Keratinocyte (primary cell): ENCODE results near the gene OAS3. TPM values are rescaled to one million over a fixed set of nuclear protein-coding genes. Genes with fewer than 3 reads are reported as not detected.

Experiments used
- DNase-seq: peaks from one replicate; pipeline ENCODE4 v3.0.0-alpha.2; 2011; ENCODE audit warnings: low read depth, missing footprints, low spot score
- FAIRE-seq: peaks from 2 replicates; lab custom pipeline; 2011; peaks lifted over from hg19 to GRCh38; lab: Jason Lieb, UNC
- H2AFZ ChIP-seq: 2 replicates; pipeline ENCODE4 v1.6.0; 2012; ENCODE audit warnings: low read length, control low read depth, inconsistent platforms; ENCODE audit not compliant: control insufficient read depth
- H3K27ac ChIP-seq: 2 replicates; pipeline ENCODE4 v1.5.1; 2011; ENCODE audit warnings: low read length; ENCODE audit not compliant: control insufficient read depth, insufficient read depth
- H3K27me3 ChIP-seq: 3 replicates; pipeline ENCODE4 v1.6.0; 2011; ENCODE audit warnings: low read length; ENCODE audit not compliant: control insufficient read depth, insufficient read depth; ENCODE audit errors: extremely low read depth
- H3K36me3 ChIP-seq, 2 experiments: 2 replicates in 1 of 2; 3 replicates in 1 of 2; pipeline ENCODE4 v1.5.1; 2011; ENCODE audit warnings: low read length in 2 of 2, mild to moderate bottlenecking in 1 of 2; ENCODE audit not compliant: control insufficient read depth in 2 of 2, insufficient read depth in 2 of 2; ENCODE audit errors: extremely low read depth in 1 of 2
- H3K4me1 ChIP-seq: 3 replicates; pipeline ENCODE4 v1.5.1; 2011; ENCODE audit warnings: low read length; ENCODE audit not compliant: control insufficient read depth, insufficient read depth; ENCODE audit errors: extremely low read depth
- H3K4me2 ChIP-seq: 3 replicates; pipeline ENCODE4 v1.6.0; 2011; ENCODE audit warnings: low read depth, low read length; ENCODE audit not compliant: control insufficient read depth, insufficient read depth; ENCODE audit errors: extremely low read depth
- H3K4me3 ChIP-seq, 3 experiments: fragments of 200-600 bp in 1 of 3; sonication (generic) in 1 of 3; 2 replicates in 2 of 3; 3 replicates in 1 of 3; pipeline ENCODE4 v1.5.1; 2011 to 2016; ENCODE audit warnings: low read length in 3 of 3, mild to moderate bottlenecking in 3 of 3, control low read depth in 2 of 3, inconsistent platforms in 1 of 3, low read depth in 1 of 3, mixed read lengths in 1 of 3, mixed run types in 1 of 3, moderate library complexity in 1 of 3; ENCODE audit not compliant: control insufficient read depth in 2 of 3, insufficient read depth in 2 of 3; ENCODE audit errors: extremely low read depth in 1 of 3
- H3K79me2 ChIP-seq: 2 replicates; pipeline ENCODE4 v1.6.0; 2012; ENCODE audit warnings: low read length; ENCODE audit not compliant: control insufficient read depth, insufficient read depth
- H3K9ac ChIP-seq: 3 replicates; pipeline ENCODE4 v1.6.0; 2011; ENCODE audit warnings: low read length; ENCODE audit not compliant: control insufficient read depth, insufficient read depth; ENCODE audit errors: extremely low read depth
- H3K9me1 ChIP-seq: 3 replicates; pipeline ENCODE4 v1.6.0; 2011; ENCODE audit warnings: low read length; ENCODE audit not compliant: control insufficient read depth, insufficient read depth; ENCODE audit errors: extremely low read depth
- H3K9me3 ChIP-seq: 2 replicates; pipeline ENCODE4 v1.5.1; 2012; ENCODE audit warnings: low read depth, low read length; ENCODE audit not compliant: control insufficient read depth
- H4K20me1 ChIP-seq: 3 replicates; pipeline ENCODE4 v1.6.0; 2011; ENCODE audit warnings: low read length; ENCODE audit not compliant: control insufficient read depth, insufficient read depth; ENCODE audit errors: extremely low read depth
- EZH2 ChIP-seq: IDR thresholded peaks from one replicate; pipeline ENCODE4 v1.6.1; 2012; ENCODE audit warnings: inconsistent platforms, mild to moderate bottlenecking, low read length, moderate library complexity
- dilution Hi-C: fragments of 300-500 bp; cut with MboI; formaldehyde crosslinking; loops from one replicate; pipeline ENCODE4 v1.7.0; 2020; ENCODE audit warnings: low sequenced_read_pairs; ENCODE audit not compliant: extremely low pct_ligation_motif_present
- polyA plus RNA-seq, 5 experiments: library from polyadenylated mRNA; depleted of rRNA in 3 of 5; stranded (reverse) in 3 of 5; stranded (forward) in 1 of 5; unstranded in 1 of 5; fragments of >200 nt; gene quantifications; 1 replicate in 1 of 5; 2 replicates in 3 of 5; 3 replicates in 1 of 5; pipeline versions ENCODE4 v1.2.1 to v1.2.3, GENCODE V29; 2011 to 2012; ENCODE audit warnings: missing spikeins in 2 of 5, low read depth in 1 of 5, low replicate concordance in 1 of 5
- TF ChIP-seq, protein P1 (sequence below), 3 experiments: IDR thresholded peaks in 1 of 3; conservative IDR thresholded peaks in 1 of 3; optimal IDR thresholded peaks in 1 of 3; 2 replicates in 2 of 3; 3 replicates in 1 of 3; pipeline versions ENCODE3 to v1.5.1; 2011; ENCODE audit warnings: low read length in 3 of 3, mild to moderate bottlenecking in 3 of 3, moderate library complexity in 2 of 3, control low read depth in 1 of 3, inconsistent platforms in 1 of 3; ENCODE audit not compliant: insufficient read depth in 2 of 3; ENCODE audit errors: extremely low read depth in 1 of 3

OAS3 gene
- polyA plus RNA-seq, 1 donor (not counting 4 experiments of a cell fraction or from before 2014, with no cell fraction given), result 59.2 TPM

DNA sequence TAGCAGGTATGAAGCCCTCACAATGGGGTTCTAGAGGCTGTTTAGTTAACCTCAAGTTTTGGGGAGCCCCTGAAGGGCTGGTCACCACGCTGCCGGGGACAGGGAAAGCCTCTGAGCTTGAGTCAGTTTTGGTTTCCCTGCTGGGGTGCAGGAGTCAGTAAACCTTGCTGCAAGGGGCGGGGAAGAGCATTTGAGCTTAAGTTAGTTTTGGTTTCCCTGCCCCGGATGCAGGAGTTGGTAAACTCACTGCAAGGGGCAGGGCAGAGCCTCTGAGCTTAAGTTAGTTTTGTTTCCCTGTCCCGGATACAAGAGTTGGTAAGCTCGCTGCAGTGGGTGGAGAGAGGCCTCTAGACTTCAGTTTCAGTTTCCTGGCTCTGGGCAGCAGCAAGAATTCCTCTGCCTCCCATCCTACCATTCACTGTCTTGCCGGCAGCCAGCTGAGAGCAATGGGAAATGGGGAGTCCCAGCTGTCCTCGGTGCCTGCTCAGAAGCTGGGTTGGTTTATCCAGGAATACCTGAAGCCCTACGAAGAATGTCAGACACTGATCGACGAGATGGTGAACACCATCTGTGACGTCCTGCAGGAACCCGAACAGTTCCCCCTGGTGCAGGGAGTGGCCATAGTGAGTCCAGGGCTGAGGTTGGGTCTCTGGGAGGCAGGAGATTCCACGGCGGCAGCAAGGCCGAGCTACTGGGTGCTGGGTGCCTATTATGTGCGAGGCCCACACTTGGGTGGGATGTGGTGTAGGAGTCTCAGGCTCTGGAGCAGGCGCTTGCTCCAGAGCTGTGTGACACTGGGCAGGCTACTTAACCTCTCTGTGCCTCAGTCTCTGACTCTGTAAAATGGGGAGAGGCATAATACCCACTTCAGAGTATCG, 40.1 kb downstream of the OAS3 start, which contains the start of gene OAS2:
OAS2 (plus strand) TSS at position 357 of the 878 bp plus-strand sequence; CDS start at position 447, 90 bp downstream.
- peaks cover 19% of the 10 kb centered on the region for H3K4me1 ChIP-seq
- peak within 1 kb of the TSS; percentile 78 for H3K9ac ChIP-seq
- no peaks in the 10 kb centered on the region for H3K27me3 ChIP-seq
- peak within 1 kb of the TSS; percentile 89 for H2AFZ ChIP-seq
- peak; percentile 44 for DNase-seq
- peak within 1 kb of the TSS; percentile 76 for H3K27ac ChIP-seq
- peak within 1 kb of the TSS; percentile 48 to 77 (median 71) for H3K4me3 ChIP-seq
- TF ChIP-seq, protein P1, sequence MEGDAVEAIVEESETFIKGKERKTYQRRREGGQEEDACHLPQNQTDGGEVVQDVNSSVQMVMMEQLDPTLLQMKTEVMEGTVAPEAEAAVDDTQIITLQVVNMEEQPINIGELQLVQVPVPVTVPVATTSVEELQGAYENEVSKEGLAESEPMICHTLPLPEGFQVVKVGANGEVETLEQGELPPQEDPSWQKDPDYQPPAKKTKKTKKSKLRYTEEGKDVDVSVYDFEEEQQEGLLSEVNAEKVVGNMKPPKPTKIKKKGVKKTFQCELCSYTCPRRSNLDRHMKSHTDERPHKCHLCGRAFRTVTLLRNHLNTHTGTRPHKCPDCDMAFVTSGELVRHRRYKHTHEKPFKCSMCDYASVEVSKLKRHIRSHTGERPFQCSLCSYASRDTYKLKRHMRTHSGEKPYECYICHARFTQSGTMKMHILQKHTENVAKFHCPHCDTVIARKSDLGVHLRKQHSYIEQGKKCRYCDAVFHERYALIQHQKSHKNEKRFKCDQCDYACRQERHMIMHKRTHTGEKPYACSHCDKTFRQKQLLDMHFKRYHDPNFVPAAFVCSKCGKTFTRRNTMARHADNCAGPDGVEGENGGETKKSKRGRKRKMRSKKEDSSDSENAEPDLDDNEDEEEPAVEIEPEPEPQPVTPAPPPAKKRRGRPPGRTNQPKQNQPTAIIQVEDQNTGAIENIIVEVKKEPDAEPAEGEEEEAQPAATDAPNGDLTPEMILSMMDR (optimal IDR thresholded peaks at IDR 0.05 in 1 of 3, IDR thresholded peaks at IDR 0.05 in 1 of 3, conservative IDR thresholded peaks at IDR 0.05 in 1 of 3; ENCODE audit: extremely low read depth in 1 of 3, insufficient read depth in 2 of 3, low read length in 3 of 3), result no peak
- no peak for TF ChIP-seq EZH2
- no peaks in the 10 kb centered on the region for H3K36me3 ChIP-seq
- H3K9me1 ChIP-seq, result no peaks in the 10 kb centered on the region
- peaks cover 44% of the 10 kb centered on the region for H3K79me2 ChIP-seq
- FAIRE-seq, result peak; percentile 80
- peak within 1 kb of the TSS; percentile 92 for H3K4me2 ChIP-seq
- H4K20me1 ChIP-seq, result no peaks in the 10 kb centered on the region
- H3K9me3 ChIP-seq, result no peaks in the 10 kb centered on the region
- dilution Hi-C loops, result no loop called here

DNA sequence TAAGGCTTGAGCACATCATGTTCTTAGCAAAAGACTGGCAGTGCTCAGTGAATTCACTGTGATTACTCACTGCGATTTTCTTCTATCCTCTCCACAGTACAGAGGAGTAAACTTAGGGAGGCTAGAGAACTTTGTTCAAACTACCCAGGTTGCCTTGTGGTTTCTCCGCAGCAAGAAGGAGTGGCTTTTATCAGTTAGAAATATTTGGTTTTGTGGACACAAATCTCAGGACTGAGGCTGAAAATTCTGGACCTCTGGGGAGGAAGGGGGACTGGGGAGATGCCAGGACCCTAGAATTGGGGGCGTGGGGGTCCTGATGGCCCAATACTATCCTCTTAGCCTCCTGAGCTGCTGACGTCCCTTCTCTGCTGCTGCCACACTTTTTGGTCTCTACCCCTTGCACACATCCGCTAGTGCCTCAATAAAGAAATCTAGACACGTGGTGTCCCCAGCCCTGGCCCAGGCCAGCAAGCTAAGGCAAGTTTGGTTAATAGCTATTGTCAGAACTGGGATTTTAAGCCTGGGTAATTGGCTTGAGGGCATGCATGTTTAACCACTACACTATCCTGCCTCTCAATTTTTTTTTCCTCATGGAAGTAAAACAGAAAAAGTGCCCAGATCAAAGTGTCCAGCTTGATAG, 40.9 kb downstream of the OAS3 start:
- dilution Hi-C loops, result no loop called here
- peaks cover 19% of the 10 kb centered on the region for H3K4me1 ChIP-seq
- peak overlapping the region; percentile 92 for H3K4me2 ChIP-seq
- peaks cover 51% of the 10 kb centered on the region for H3K79me2 ChIP-seq
- H3K9me3 ChIP-seq, result no peaks in the 10 kb centered on the region
- peak overlapping the region; percentile 89 for H2AFZ ChIP-seq
- no peaks in the 10 kb centered on the region for H3K9me1 ChIP-seq
- H4K20me1 ChIP-seq, result no peaks in the 10 kb centered on the region
- H3K4me3 ChIP-seq, result peak overlapping the region; percentile 48 to 77 (median 71)
- H3K27ac ChIP-seq, result peak overlapping the region; percentile 76
- DNase-seq (no peak), FAIRE-seq (peak; percentile 68)
- no peak for TF ChIP-seq EZH2
- TF ChIP-seq, protein P1 (optimal IDR thresholded peaks at IDR 0.05 in 1 of 3, IDR thresholded peaks at IDR 0.05 in 1 of 3, conservative IDR thresholded peaks at IDR 0.05 in 1 of 3; ENCODE audit: extremely low read depth in 1 of 3, insufficient read depth in 2 of 3, low read length in 3 of 3), result no peak
- H3K36me3 ChIP-seq, result no peaks in the 10 kb centered on the region
- H3K27me3 ChIP-seq, result no peaks in the 10 kb centered on the region
- H3K9ac ChIP-seq, result peak overlapping the region; percentile 78
